Stromal cell of bone marrow (primary cell): Measurements from ENCODE around the gene TAS2R60.
"Not testable (repeated sequence)": the region's sequence is repeated elsewhere in the genome, so short reads cannot be mapped to it uniquely, and the experiment has no call there.

Experiments
- DNase-seq: peaks from one replicate; pipeline ENCODE4 v3.0.0-alpha.2; 2012; ENCODE audit warnings: low read depth

TAS2R60 gene, protein sequence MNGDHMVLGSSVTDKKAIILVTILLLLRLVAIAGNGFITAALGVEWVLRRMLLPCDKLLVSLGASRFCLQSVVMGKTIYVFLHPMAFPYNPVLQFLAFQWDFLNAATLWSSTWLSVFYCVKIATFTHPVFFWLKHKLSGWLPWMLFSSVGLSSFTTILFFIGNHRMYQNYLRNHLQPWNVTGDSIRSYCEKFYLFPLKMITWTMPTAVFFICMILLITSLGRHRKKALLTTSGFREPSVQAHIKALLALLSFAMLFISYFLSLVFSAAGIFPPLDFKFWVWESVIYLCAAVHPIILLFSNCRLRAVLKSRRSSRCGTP

DNA sequence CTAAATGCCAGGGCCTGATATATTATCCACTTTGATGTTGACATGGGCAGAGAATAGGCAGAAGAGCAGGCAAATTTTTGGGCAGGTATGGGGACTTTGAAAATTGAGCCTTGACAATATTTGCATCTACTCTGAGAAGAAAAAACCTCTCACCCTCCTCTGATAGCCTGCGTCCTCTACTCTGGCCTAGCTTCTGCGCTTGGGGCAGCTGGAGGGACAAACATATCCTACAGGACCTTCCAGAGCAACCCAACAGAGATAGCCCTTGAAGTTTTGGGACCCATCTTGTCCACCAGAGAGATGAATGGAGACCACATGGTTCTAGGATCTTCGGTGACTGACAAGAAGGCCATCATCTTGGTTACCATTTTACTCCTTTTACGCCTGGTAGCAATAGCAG lies at the start of gene TAS2R60:
Gene TAS2R60 (plus strand): TSS at position 301 of the 400 bp plus-strand sequence. CDS start 0 bp downstream, at position 301.
- no peak for DNase-seq

DNA sequence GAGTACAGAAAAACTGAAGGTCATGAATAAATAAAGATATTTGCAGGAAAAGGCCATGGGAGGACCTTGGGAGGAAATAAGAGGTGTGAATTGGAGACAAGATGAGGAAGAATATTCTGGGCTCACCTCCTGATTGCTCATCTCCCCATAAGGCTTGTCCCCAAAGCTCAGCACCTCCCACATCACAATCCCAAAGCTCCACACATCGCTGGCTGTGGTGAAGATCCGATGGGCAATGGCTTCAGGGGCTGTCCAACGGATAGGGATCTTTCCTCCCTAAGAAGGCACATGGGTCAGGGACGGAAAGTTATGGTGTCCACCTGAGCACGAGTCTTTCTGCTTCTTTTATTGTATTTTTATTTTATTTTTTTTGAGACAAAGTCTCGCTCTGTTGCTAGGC lies 49.2 kb upstream of the TAS2R60 start:
- DNase-seq: no peak

DNA sequence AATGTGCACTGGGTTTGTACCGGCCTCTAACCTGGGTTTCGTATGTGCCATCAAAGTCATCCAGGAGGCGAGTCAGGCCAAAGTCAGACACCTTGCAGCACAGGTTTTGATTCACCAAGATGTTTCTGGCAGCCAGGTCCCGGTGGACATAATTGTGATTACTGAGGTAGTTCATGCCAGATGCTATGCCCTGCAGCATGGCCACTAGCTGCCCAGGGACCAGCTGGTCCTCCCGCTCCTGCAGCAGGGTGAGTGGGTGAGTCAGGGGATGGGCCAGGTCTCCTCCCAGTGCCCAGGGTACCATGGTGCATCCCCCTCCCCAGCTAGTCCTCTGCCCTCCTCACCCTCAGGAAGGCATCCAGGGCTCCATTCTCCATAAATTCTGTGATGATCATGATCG lies 48.5 kb upstream of the TAS2R60 start:
- no peak for DNase-seq

DNA sequence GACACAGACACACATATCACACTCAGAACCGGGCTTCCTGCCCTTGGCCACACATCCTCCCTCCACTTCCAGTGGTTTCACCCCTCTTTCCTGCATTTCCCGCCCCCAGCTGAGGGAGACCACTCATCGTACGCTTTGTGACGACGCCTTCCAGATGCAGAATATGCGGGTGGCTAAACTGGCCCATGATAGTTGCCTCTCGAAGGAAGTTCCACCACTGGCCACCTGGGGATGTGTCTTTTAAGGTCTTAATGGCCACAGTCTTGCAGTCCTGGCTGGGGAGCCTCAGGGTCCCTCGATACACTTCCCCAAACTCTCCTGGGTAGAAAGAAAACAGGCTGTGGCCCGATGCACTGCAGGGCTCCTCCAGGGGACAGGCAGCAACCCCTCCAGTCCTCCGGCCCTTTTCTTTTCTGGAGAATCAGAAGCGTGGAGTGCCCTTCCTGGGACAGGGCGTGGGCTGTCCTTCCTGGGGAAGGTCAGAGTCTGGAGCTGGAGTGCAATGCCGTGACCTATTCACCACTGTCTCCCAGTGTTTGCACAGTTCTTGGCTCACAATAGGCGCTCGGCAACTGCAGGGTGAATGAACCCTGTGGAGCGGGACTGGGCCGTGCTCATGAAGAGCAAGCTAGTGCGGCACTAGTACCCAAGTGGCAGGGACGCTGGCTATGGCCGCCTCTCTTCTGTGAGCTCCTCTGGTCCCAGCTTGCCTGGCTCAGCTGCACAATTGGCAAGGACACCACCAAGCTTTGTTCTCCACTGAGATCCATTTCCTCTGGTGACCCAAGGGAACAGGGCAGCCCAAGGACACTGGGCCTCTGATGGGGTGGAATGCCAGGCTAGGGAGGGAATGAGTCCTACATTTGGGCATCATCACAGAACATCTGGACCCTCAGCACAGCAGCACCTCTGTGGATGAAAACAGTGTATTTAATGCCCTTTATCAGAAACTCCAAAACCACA lies 47.8 kb upstream of the TAS2R60 start:
- DNase-seq: no peak

DNA sequence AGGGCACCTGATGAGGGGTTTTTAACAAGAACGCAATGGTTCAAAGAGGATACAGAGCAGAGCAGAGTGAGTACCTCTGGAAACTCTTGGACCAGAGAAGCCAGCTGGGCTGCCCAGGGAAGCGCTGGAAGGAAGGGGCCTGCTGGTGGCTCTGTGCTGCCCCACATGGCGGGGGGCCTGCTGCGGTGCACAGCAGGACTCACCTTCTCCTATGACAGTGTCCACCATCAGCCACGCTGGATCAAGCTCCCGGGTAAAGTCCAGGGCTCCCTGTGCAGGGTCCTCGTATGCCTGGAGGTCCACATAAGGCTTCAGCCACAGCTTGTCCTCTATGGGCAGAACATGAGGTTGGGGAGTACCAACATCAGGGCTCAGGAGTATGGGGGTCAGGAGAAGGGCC lies 47.1 kb upstream of the TAS2R60 start:
- no peak for DNase-seq

DNA sequence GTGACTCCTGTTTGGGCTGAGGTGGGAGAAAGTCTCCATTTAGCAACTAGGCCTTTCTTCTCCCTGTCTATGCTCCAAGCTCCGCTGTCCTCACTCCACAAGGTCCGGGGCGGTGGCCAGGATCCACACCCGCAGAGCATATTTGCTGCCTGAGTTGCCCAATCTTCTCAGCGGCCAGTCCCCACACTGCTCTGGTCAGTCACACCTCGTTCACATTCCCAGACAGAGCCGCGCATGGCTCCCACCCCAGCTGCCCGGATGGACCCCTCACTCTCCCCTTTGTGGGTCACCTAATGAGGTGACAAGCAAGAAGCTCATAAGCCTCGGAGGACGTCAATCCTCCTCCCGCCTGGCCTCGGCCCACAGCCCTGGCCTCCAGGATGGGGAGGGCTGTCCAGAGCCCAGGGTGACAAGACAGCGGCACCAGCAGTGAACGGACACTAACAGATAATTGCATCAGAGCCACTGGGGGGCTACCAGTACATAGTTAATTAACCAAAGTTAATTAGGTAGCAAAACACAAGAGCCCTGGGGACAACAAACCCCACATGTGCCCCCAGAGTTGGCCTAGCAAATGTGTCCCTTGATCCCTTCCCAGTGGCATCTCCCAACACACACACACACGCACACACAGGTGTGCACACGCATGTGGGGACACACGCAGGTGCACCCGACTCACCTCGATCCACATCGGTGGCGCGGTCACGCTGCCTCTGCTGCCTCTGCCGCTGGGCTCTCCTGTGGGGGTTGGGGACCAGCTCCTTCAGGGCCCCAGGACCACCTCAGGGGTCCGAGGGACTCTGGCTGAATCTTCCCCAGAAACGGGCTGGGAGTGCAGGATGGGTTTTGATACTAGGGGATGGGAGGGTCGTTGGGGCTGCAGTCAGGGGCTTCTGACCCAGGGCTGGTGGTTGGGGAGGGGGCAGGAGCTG lies 46.4 kb upstream of the TAS2R60 start:
- no peak for DNase-seq

DNA sequence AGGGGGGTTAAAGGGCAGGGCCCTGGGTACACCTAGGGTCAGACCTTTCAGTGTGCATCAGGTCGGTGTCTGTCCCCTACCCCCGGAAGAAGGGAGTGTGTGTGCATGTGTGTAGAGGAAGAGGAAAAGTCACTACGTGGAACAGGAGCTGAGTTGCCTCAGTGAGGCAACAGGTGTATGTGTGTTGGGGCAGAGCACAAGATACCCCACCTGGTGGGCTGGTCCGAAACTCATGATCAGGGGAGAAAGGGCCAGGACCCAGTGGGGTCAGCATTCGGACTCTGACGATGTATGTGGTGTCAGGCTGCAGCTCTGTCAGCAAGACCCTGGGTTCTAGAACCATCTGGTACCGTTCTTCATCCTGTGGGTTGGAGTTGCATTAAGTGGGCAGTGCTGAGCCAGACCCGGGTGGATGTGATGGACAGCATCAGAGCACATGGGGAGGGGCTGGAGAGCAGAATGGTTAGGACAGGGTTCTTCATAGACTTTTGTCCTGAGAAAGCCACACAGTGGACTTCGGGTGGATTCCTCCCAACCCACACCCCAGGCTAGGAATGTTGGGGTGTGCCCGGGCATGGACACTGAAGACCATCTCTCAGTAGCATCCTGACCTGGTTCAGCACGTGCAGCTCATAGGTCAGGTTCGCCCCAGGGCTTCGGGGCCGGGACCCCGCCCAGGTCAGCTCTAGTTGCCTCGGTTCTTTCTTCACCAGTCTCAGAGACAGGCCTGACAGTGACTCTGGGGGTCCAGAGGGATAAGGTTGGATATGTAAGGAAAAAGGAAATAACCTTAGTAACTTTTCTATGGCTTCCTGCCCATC lies 45.3 kb upstream of the TAS2R60 start:
- no peak for DNase-seq

DNA sequence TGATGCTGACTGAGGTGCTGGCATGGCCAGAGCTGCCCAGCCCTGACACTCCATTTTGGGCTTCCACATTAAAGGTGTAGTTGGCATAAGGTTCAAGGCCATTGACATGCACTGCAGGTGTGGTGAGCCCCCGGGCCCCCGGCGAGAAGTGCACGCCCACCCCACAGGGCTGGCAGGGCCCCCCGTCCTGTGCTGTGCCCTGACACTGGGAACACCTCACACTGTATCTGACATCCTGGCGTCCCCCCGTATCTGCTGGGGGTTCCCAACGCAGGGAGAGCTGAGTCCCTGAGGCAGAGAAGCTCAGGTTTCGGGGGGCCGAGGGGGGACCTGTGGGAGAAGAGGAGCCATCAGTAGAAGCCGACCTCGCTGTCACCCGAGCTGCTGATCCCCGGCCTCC lies 44.6 kb upstream of the TAS2R60 start:
- DNase-seq: no peak

DNA sequence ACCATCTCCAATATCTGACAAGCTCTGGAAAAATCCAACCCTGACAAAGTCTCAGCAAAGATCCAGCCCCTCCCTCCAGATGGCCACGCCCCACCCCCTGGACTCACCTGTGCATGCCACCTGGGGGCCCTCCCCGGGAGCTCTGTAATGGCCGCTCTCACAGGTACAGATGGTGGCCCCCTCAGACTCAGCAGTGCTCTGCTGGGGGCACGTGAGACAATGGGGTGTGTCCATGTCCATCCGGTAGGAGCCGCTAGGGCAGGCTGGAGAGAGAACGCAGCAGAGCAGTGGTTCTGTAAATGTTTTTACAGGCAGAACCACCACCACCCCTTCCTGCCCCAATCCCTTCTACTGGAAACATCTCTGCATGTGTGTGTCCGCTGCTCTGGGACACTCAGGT lies 44.1 kb upstream of the TAS2R60 start:
- DNase-seq: no peak

DNA sequence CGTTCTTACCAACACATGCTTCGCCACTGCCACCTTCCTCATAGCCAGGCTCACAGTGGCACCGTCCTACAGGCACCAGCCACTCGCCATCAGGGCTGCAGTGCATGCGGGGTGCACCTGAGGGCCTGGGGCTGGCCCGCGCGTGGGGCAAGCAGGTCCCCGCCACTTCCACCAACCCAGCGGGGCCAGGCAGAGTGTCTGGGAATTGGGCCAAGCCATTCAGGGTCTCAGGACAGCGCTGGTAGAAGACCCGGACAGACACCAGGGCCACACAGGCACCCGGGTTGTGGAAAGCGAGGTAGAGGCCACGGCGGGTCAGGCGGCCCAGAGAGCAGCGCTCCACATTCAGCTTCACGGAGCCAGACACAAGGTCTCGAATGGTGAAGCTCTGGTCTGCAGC lies 43.6 kb upstream of the TAS2R60 start:
- no peak for DNase-seq

DNA sequence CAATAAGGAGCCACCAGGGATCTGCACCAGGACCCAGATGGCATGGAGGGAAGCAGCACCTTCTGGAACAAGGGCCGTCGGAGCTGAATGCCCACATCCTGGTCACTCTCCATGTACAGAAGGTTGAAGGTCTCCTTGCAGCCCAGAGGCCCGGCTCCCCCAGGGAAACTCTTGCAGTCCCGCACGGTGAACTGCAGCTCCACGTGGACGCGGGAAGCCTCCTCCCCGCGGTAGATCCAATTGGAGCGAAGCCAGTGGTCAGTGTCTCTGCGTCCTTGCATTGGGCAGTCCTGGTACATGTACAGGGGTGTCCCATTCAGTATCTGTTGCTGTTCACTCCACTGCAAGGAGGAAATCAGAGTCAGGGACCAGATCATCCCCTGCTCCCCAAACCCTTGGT lies 42.0 kb upstream of the TAS2R60 start:
- DNase-seq: no peak

DNA sequence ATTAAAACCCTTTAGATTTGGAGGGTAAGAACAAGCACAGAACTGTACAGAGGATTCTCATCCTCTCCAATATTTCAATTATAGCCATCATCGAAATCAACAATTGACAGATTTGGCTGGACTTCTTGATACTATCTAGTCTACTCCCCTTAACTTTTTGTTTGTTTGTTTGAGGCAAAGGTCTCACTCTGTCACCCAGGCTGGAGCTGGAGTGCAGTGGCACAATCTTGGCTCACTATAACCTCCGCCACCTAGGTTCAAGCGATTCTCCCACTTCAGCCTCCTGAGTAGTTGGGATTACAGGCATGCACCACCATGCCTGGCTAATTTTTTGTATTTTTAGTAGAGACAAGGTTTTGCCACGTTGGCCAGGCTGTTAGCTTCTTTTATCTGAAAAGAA lies 41.0 kb upstream of the TAS2R60 start:
- DNase-seq: not testable (repeated sequence)

DNA sequence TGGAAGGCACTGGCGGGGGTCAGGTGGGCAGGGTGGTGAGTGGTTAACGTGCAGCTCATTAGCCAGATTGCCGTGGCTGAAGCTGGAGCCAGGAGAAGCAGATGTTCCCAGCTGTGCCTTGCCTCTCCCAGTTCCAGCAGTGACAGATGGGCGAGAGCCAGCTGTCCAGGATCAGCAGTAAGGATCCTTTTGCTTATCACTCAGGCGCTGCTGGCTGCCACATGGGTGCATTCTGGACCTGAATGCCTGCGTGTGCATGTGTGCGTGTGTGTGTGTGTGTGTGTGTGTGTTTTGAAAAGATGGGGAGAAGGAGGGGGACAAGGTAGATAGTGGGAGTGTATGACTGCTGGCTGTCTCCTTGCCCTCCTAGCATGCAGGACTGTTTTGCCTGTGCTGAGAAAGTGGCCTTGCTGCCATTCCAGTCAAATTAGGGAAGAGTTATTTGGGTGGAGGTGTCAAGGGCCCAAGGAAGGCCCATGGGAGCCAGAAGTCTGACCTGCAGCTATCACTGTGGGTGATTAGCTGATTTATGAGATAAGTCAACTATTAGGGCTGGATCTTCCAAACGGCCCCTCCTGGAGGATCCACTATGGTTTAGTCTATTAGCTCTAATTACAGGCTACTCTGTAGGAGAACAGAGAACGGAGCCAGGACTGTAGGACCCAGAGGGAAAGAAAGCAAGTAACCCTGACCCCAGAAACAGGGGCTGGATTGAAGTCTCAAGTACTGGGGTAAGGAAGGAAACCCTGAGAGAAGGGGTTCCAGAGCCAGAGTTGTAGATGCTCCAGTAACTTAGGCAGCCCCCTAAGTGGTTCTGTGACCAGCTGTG lies 37.9 kb upstream of the TAS2R60 start:
- DNase-seq: no peak

DNA sequence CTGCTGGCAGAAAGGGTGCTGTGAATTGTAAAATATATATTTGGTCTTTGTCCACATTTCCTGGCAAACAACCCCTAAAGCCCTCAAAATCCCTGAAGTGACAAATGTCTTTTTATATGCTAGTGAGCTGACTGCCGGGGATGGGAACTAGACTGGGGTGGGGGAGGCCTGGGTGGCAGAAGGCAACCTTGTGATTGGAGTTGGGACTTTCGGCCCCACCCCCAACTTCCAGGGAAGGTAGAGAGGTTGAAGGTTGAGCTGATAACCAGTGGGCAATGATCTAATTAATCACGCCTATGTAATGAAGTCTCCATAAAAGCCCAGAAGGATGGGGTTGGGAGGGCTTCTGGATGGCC lies 37.3 kb upstream of the TAS2R60 start:
- no peak for DNase-seq

DNA sequence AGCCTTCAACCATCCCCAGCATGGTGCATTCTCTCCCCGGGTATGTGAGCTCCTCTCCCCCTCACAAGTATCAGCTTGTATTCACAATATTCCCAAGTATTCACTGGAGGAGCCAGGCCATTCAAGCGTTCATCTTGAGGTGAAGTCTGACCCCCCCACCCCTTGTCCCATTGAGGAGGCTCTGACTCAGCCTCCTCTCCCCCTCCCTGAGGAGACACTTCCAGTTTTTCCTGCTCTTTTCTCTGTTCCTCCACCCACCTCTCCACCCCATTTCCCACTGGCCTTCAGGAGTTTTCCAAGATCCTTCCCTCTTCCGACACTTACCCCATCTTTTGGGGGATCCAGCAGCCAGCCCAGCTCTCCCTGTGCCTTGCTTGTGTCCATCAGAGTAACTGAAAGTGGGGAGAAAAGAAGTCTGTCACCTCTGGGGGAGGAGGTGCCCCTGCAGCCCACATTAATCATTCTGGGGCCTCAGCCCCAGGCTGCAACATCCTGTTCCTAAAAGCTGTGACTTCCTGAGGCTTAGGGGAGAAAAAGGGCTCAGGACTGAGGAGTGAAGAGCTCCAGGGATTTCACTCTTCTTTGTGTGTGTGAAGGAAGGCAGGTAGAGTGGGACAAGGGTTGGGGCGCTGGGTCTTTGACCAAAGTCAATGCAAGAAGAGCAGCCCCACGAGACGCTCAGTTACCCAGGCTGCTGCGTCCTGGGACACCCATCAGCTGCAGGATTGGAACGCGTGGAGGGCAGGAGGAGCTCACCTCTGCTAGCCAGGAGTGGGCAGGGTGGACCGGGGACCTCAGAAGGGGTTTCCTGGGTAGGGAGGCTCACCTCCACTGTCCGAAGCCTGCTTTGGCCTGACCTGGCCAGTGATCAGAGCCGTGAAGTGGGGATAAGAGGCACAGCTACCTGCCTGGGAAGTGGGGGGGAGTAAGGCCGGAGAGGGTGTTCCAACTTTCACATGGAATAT lies 35.7 kb upstream of the TAS2R60 start:
- no peak for DNase-seq

DNA sequence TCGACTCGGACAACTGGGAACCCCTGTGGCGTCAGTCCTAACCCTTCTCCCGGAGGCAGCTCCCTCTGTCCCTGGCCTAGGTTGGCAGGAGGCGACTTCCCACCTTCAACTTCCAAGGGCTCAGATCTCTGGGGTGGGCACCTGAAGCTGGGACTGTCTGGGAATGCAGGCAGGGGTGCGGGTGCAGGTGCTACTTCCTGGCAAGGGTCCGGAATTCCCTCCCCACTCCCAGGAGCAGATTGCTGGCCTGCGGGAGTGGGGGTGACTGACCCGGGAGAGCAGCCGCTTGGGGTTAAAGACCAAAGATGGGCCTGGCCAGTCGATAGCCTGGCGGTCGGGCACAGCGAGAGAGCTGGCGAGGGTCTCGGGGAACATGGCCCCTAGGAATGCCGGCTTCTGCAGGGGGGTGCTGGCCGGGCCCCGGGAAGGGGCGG lies 35.0 kb upstream of the TAS2R60 start:
- no peak for DNase-seq

DNA sequence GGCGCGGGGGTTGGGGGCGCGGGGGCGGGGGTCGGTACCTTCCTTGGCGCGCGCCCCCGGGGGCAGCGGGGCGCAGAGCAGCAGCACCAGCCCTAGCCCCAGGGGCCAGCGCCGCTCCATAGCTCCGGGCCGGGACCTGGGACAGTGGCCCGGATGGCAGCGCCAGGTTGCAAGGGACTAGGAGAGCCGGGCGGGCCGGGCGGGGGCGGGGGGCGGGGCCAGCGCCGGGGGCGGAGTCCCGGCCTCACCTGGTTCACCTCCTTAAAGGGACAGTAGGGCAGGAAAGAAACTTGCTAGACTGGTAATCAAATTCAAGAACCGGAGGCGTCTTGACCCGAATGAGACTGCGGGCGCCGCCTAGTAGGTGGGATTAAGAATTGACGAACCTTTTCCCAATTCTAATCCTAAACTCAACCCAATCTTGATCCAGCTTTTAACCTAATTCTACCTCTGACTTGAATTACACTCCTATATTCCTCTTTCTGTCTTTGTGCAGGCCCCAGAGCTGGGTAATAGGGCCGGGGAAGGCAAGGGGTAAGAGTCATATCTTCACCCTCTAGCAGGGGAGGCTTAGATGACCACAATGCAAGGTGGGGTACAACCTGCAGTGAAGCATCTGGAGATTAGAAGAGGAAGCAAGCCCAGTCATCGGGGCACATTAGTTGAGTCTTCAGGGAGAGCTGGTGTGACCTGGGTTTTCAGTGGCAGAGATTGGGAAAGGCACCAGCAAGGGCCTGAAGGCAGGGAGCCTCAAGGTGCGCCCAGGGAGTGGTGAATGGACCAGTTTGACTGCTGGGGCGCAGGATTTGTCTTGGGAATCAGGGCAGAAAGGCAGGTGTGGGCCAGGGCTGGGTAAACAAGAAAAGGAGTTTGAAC lies 34.3 kb upstream of the TAS2R60 start, which contains the start of gene EPHA1:
Gene EPHA1 (minus strand): TSS at position 171 of the 876 bp plus-strand sequence. CDS start 51 bp downstream, at position 120.
- DNase-seq: no peak

DNA sequence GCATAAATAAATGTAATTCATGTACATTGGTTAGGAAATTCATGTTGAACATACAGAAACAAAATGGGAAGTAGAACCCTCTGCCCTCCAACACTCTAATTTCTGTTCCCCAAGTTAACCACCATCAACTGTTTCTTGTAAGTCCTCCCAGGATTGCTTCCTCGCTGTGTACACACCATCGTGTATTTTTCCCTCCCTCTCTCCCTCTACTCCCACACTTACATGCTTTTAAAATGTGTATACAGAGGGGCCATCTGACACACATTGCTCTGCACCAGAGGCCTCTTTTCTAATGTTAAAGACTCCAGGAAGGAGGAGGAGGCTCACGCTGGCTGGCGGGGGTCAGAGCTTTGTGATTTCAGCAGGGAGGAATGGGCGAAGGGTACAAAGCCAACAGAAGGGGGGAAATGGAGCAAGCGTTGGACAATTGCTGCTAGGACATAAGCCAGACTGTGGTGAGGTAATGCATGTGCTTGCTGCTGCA lies 32.7 kb upstream of the TAS2R60 start:
- peak; percentile 38 for DNase-seq
